ENCODE measurements around the gene KCNG2. TPM values are rescaled to one million over a fixed set of nuclear protein-coding genes. Genes with fewer than 3 reads are reported as not detected.

KCNG2 gene
- total and polyA plus RNA-seq, 2 donors (not counting 1 experiment from before 2014, with no cell fraction given) = not detected

DNA sequence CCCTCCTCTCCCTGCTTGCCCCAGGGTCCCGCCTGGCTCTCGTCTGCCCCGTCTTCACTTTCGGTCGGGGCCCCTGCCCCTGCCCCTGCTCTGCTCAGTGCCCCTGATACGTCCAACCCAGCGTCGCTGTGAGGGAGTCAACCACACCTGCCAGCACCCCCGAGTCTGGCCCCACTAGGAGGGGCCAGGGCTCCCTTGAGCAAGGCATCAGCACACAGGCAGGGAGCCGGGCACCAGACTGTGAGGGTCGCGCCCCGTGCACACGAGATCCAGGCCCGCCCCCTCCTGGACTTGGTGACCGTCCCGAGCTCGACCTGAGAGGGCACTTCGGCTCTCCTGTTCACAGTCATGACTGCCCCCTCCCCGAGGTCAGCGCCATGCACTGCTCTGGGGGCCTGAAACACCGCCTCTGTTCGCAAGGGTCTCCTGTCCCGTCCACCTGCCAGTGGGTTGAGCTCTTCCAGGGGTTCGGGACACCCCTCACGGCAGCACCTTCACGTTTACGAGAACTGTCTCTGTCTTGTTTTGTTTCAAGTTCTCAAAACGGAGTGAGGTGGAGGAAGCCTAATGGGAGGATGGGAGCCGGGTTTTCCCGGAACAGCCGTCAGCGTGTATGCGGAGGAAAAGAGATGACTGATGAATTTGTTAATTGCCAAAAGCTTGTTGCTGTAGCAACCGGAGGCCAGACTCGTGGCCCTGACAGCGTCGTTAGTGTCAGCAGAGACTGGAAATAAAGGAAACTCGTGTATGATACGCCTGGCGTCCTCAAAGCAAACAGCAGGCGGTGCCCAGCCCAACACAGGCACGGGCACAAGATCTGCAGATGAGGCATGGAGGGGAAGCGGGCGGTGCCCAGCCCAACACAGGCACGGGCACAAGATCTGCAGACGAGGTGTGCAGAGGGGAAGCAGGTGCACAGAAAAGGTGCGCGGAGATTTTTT lies 48.2 kb upstream of the KCNG2 start:
- no peaks in the 10 kb centered on the region for H3K4me1 ChIP-seq (ENCODE audit: control insufficient read depth in 2 of 2, insufficient read depth in 2 of 2, low read length in 2 of 2)
- WGBS (ENCODE audit: insufficient coverage) = 92% methylated on average over 49 of the region's 49 CpGs
- H3K9ac ChIP-seq (ENCODE audit: low read length) = no peak overlapping the region
- Mint-ChIP-seq H3K4me3 (no peak overlapping the region), H3K9me3 (ENCODE audit: insufficient read depth) (no peaks in the 10 kb centered on the region), H3K27ac (no peak overlapping the region), H3K4me1 (no peaks in the 10 kb centered on the region), H3K27me3 (no peaks in the 10 kb centered on the region)
- DNase-seq = no peak
- peaks cover 0 to 45% of the 10 kb centered on the region in 2 experiments for H3K36me3 ChIP-seq (replicated peaks in 1 of 2; ENCODE audit: control extremely low read depth in 1 of 2, control insufficient read depth in 1 of 2, extremely low read depth in 1 of 2, insufficient read depth in 2 of 2, low read length in 1 of 2)
- peaks cover 3% of the 10 kb centered on the region for H3K79me2 ChIP-seq (ENCODE audit: control insufficient read depth, insufficient read depth, low read length)
- H3K27ac ChIP-seq (ENCODE audit: low read length in 2 of 2) = no peak overlapping the region
- peaks cover 6% of the 10 kb centered on the region for H4K20me1 ChIP-seq (ENCODE audit: control insufficient read depth, insufficient read depth, low read length, poor library complexity, severe bottlenecking)
- H3K9me3 ChIP-seq (ENCODE audit: control extremely low read depth in 1 of 3, control insufficient read depth in 2 of 3, insufficient read depth in 1 of 3, low read length in 2 of 3) = peaks cover 0 to 18% (median 0%) of the 10 kb centered on the region in 3 donors
- TF ChIP-seq EZH2 (IDR thresholded peaks at IDR 0.05; ENCODE audit: borderline replicate concordance, insufficient read depth, low read depth, low read length, poor library complexity, severe bottlenecking) (no peak), CTCF (IDR thresholded peaks at IDR 0.05) (no peak)
- no peaks in the 10 kb centered on the region for H3K27me3 ChIP-seq (replicated peaks in 1 of 4; ENCODE audit: control extremely low read depth in 1 of 4, control insufficient read depth in 3 of 4, insufficient read depth in 4 of 4, low read length in 3 of 4)
- no peak overlapping the region for H3K4me2 ChIP-seq (replicated peaks; ENCODE audit: low read depth, low read length, poor library complexity, severe bottlenecking)
- intact Hi-C loops (cut with micrococcal nuclease) = no loop called here
- POLR2A ChIA-PET = no interaction called here
- no peak overlapping the region for H2AFZ ChIP-seq (ENCODE audit: insufficient read depth, low read depth, low read length, poor library complexity, severe bottlenecking)
- no peak for ATAC-seq (ENCODE audit: low read depth)
- CTCF ChIA-PET = interaction anchor here (0.7 kb wide), 1 partner anchor 9 kb away, joined by 4 read pairs; no protein-coding TSS in a partner anchor
- no peak overlapping the region for H3K4me3 ChIP-seq (ENCODE audit: control extremely low read depth in 1 of 5, extremely low read depth in 1 of 5, insufficient read depth in 1 of 5, low read depth in 2 of 5, low read length in 4 of 5)

- no peaks in the 10 kb centered on the region for H3K9me3 Mint-ChIP-seq (ENCODE audit: insufficient read depth)
- 62% methylated on average over 8 of the region's 13 CpGs for WGBS (ENCODE audit: insufficient coverage)
- intact Hi-C loops (cut with micrococcal nuclease) = no loop called here
- ChIA-PET POLR2A (no interaction called here), CTCF (no interaction called here)
- no peaks in the 10 kb centered on the region for H3K4me1 Mint-ChIP-seq
- H3K4me3 Mint-ChIP-seq = no peak overlapping the region
- Histone ChIP-seq H3K27ac (ENCODE audit: low read length in 2 of 2) (no peak overlapping the region), H2AFZ (ENCODE audit: insufficient read depth, low read depth, low read length, poor library complexity, severe bottlenecking) (no peak overlapping the region), H3K9me3 (ENCODE audit: control extremely low read depth in 1 of 3, control insufficient read depth in 2 of 3, insufficient read depth in 1 of 3, low read length in 2 of 3) (peaks cover 0 to 11% (median 0%) of the 10 kb centered on the region in 3 donors), H3K4me1 (ENCODE audit: control insufficient read depth in 2 of 2, insufficient read depth in 2 of 2, low read length in 2 of 2) (no peaks in the 10 kb centered on the region), H3K27me3 (replicated peaks in 1 of 4; ENCODE audit: control extremely low read depth in 1 of 4, control insufficient read depth in 3 of 4, insufficient read depth in 4 of 4, low read length in 3 of 4) (no peaks in the 10 kb centered on the region), H3K36me3 (replicated peaks in 1 of 2; ENCODE audit: control extremely low read depth in 1 of 2, control insufficient read depth in 1 of 2, extremely low read depth in 1 of 2, insufficient read depth in 2 of 2, low read length in 1 of 2) (peaks cover 0 to 55% of the 10 kb centered on the region in 2 experiments), H3K4me2 (replicated peaks; ENCODE audit: low read depth, low read length, poor library complexity, severe bottlenecking) (no peak overlapping the region), H3K79me2 (ENCODE audit: control insufficient read depth, insufficient read depth, low read length) (peaks cover 3% of the 10 kb centered on the region), H4K20me1 (ENCODE audit: control insufficient read depth, insufficient read depth, low read length, poor library complexity, severe bottlenecking) (peaks cover 6% of the 10 kb centered on the region), H3K4me3 (ENCODE audit: control extremely low read depth in 1 of 5, extremely low read depth in 1 of 5, insufficient read depth in 1 of 5, low read depth in 2 of 5, low read length in 4 of 5) (no peak overlapping the region), H3K9ac (ENCODE audit: low read length) (no peak overlapping the region)
- no peaks in the 10 kb centered on the region for H3K27me3 Mint-ChIP-seq
- no peak for DNase-seq
- H3K27ac Mint-ChIP-seq = no peak overlapping the region
- no peak for TF ChIP-seq EZH2 (IDR thresholded peaks at IDR 0.05; ENCODE audit: borderline replicate concordance, insufficient read depth, low read depth, low read length, poor library complexity, severe bottlenecking)
- TF ChIP-seq CTCF (IDR thresholded peaks at IDR 0.05) = no peak
- no peak for ATAC-seq (ENCODE audit: low read depth)
These were observed 46.7 kb upstream of the KCNG2 start for GRCh38 chr18:79750980-79751571.
